ENCODE data around the gene BMX. TPM values are rescaled to one million over a fixed set of nuclear protein-coding genes. Genes with fewer than 3 reads are reported as not detected.

BMX gene
- total RNA-seq, 1 donor from 2014 or later, result not detected

GRCh38 chrX:15598026-15598425 is 97.4 kb downstream of the BMX start:
- Mint-ChIP-seq H3K27ac (no peak overlapping the region), H3K36me3 (ENCODE audit: insufficient read depth) (no peaks in the 10 kb centered on the region)

DNA sequence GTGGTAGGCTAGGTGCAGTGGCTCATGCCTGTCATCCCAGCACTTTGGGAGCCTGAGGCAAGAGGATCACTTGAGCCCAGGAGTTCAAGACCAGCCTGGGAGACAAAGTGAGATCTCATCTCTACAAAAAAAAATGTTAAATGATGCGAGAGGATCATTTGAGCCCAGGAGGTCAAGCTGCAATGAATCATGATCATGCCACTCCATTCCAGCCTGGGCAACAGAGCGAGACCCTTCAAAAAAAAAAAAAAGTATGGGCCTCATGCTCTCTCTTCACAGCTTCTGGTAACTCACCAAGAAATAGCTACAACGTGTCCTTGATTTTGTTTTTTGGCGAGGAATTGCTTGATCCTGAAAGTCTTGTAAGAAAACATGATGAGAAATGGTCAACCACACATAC is 98.9 kb downstream of the BMX start:
- no peak overlapping the region for H3K27ac Mint-ChIP-seq
- no peaks in the 10 kb centered on the region for H3K27me3 Mint-ChIP-seq
- peaks cover 9% of the 10 kb centered on the region for H3K9me3 Mint-ChIP-seq (ENCODE audit: low read depth)

More at GRCh38 chrX:15598026-15598425, 97.4 kb downstream of the BMX start:
- no peak for DNase-seq (ENCODE audit: low spot score, unreplicated experiment)
- H3K4me3 Mint-ChIP-seq (ENCODE audit: low read depth), result no peak overlapping the region
- peaks cover 6% of the 10 kb centered on the region for H3K4me1 Mint-ChIP-seq (ENCODE audit: low read depth)
- no peaks in the 10 kb centered on the region for H3K27me3 Mint-ChIP-seq
- TF ChIP-seq, protein P1, sequence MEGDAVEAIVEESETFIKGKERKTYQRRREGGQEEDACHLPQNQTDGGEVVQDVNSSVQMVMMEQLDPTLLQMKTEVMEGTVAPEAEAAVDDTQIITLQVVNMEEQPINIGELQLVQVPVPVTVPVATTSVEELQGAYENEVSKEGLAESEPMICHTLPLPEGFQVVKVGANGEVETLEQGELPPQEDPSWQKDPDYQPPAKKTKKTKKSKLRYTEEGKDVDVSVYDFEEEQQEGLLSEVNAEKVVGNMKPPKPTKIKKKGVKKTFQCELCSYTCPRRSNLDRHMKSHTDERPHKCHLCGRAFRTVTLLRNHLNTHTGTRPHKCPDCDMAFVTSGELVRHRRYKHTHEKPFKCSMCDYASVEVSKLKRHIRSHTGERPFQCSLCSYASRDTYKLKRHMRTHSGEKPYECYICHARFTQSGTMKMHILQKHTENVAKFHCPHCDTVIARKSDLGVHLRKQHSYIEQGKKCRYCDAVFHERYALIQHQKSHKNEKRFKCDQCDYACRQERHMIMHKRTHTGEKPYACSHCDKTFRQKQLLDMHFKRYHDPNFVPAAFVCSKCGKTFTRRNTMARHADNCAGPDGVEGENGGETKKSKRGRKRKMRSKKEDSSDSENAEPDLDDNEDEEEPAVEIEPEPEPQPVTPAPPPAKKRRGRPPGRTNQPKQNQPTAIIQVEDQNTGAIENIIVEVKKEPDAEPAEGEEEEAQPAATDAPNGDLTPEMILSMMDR (IDR thresholded peaks at IDR 0.05; ENCODE audit: unreplicated experiment), result no peak
- H3K9me3 Mint-ChIP-seq (ENCODE audit: low read depth), result peaks cover 5% of the 10 kb centered on the region

DNA sequence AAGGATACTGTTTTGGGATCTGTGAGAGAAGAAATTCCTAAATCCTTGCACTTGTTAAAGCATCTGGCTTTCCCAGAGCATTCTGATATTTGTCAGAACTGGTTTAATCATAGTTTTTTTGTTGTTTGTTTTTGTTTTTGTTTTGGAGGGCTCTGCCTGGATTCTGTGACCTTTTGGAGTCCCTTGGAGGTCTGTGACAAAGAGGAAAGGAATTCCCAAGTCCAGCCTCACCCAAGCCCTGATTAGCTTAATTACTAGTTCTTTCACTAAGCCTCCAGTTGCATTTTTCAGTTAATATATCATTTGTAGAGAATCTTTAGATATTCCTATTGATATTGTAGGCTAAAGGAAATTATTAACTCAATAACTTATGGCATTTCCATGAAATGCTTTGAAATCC is 99.4 kb downstream of the BMX start:
- Mint-ChIP-seq H3K27ac (no peak overlapping the region), H3K4me3 (ENCODE audit: low read depth) (no peak overlapping the region), H3K27me3 (no peaks in the 10 kb centered on the region), H3K9me3 (ENCODE audit: low read depth) (peaks cover 9% of the 10 kb centered on the region), H3K36me3 (ENCODE audit: insufficient read depth) (no peaks in the 10 kb centered on the region), H3K4me1 (ENCODE audit: low read depth) (peaks cover 6% of the 10 kb centered on the region)
- TF ChIP-seq, protein P1 (IDR thresholded peaks at IDR 0.05; ENCODE audit: unreplicated experiment), result no peak
- DNase-seq (ENCODE audit: low spot score, unreplicated experiment), result no peak

More for the DNA sequence above, 98.9 kb downstream of the BMX start:
- Mint-ChIP-seq H3K36me3 (ENCODE audit: insufficient read depth) (no peaks in the 10 kb centered on the region), H3K4me1 (ENCODE audit: low read depth) (peaks cover 6% of the 10 kb centered on the region), H3K4me3 (ENCODE audit: low read depth) (no peak overlapping the region)
- no peak for DNase-seq (ENCODE audit: low spot score, unreplicated experiment)
- TF ChIP-seq, protein P1 (IDR thresholded peaks at IDR 0.05; ENCODE audit: unreplicated experiment), result no peak

GRCh38 chrX:15600745-15601144 is 100.1 kb downstream of the BMX start, which contains the start of gene ACE2:
Gene ACE2 (minus strand): TSS chrX:15600960. CDS start chrX:15600911, 49 bp downstream.
- H3K9me3 Mint-ChIP-seq (ENCODE audit: low read depth), result peaks cover 9% of the 10 kb centered on the region
- no peak for DNase-seq (ENCODE audit: low spot score, unreplicated experiment)
- no peaks in the 10 kb centered on the region for H3K27me3 Mint-ChIP-seq
- peaks cover 12% of the 10 kb centered on the region for H3K4me1 Mint-ChIP-seq (ENCODE audit: low read depth)
- H3K36me3 Mint-ChIP-seq (ENCODE audit: insufficient read depth), result no peaks in the 10 kb centered on the region
- TF ChIP-seq, protein P1 (IDR thresholded peaks at IDR 0.05; ENCODE audit: unreplicated experiment), result no peak
- H3K27ac Mint-ChIP-seq, result no peak within 1 kb of the TSS
- H3K4me3 Mint-ChIP-seq (ENCODE audit: low read depth), result no peak within 1 kb of the TSS

DNA sequence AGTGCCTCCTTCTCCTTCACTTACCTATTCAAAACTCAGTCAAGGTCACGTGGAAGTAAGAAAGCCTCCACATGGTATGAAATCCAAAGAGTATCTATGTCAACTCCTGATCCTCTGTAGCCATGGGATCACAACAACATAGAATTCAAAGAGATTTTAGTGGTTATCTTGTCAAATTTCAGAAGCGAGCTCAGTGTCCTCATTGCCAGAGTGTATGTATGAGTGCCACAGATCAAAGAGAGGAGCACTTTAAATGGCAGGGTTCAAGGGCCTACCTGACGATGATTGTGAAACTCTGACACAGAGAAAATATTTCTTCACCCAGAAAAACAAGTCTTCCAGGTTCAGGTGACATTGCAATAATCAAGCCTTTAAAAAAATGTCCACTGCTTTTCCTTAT is 101.3 kb downstream of the BMX start:
- Mint-ChIP-seq H3K27ac (no peak overlapping the region), H3K36me3 (ENCODE audit: insufficient read depth) (no peaks in the 10 kb centered on the region), H3K27me3 (no peaks in the 10 kb centered on the region)

More for the DNA sequence above, 101.3 kb downstream of the BMX start:
- H3K4me1 Mint-ChIP-seq (ENCODE audit: low read depth), result peaks cover 21% of the 10 kb centered on the region
- DNase-seq (ENCODE audit: low spot score, unreplicated experiment), result no peak
- TF ChIP-seq, protein P1 (IDR thresholded peaks at IDR 0.05; ENCODE audit: unreplicated experiment), result no peak
- no peak overlapping the region for H3K4me3 Mint-ChIP-seq (ENCODE audit: low read depth)
- H3K9me3 Mint-ChIP-seq (ENCODE audit: low read depth), result peaks cover 9% of the 10 kb centered on the region

Measured in progenitor cell of endocrine pancreas (in vitro differentiated cells).